Esophagus (tissue), 2 donors: Measurements from ENCODE around the gene KBTBD3. TPM values are rescaled to one million over a fixed set of nuclear protein-coding genes. Genes with fewer than 3 reads are reported as not detected.

ENCODE experiments used
- H3K27ac ChIP-seq, 2 donors: one replicate each; pipeline ENCODE4 v1.5.1; 2013; ENCODE audit warnings: low read depth in 2 of 2, mild to moderate bottlenecking in 2 of 2, inconsistent platforms in 1 of 2, low read length in 1 of 2, moderate library complexity in 1 of 2
- H3K27me3 ChIP-seq, 2 donors: one replicate each; pipeline ENCODE4 v1.6.1; 2013; ENCODE audit warnings: low read length in 2 of 2, control low read depth in 1 of 2, mild to moderate bottlenecking in 1 of 2; ENCODE audit not compliant: insufficient read depth in 2 of 2, control insufficient read depth in 1 of 2
- H3K36me3 ChIP-seq, 2 donors: one replicate each; pipeline ENCODE4 v1.6.1; 2013; ENCODE audit warnings: low read length in 1 of 2; ENCODE audit not compliant: control insufficient read depth in 2 of 2, insufficient read depth in 2 of 2
- H3K4me1 ChIP-seq, 2 donors: one replicate each; pipeline ENCODE4 v1.6.1; 2013; ENCODE audit warnings: low read length in 1 of 2; ENCODE audit not compliant: control insufficient read depth in 2 of 2, insufficient read depth in 2 of 2
- H3K4me3 ChIP-seq, 2 donors: one replicate each; pipeline ENCODE4 v1.5.1; 2013; ENCODE audit warnings: low read length in 2 of 2, mild to moderate bottlenecking in 2 of 2, low read depth in 1 of 2, moderate library complexity in 1 of 2
- H3K9me3 ChIP-seq, 2 donors: one replicate each; pipeline ENCODE4 v1.6.1; 2013; ENCODE audit warnings: mild to moderate bottlenecking in 2 of 2, low read depth in 1 of 2, low read length in 1 of 2, moderate library complexity in 1 of 2; ENCODE audit not compliant: control insufficient read depth in 2 of 2, insufficient read depth in 1 of 2
- WGBS, 2 donors: extraction: QIAGEN DNeasy Blood & Tissue Kit; methylation state at CpG; one replicate each; pipeline ENCODE4 v1.1.7; 2013; 5-methylcytosine and 5-hydroxymethylcytosine counted together
- polyA plus RNA-seq, 2 donors: library from polyadenylated mRNA; stranded (reverse); fragments of 200-250 nt; gene quantifications; one replicate each; pipeline ENCODE4 v1.2.3, GENCODE V29; 2013
- donor health status: healthy with polysubstance abuse.
- donor health status: Bipolar disorder and iron deficiency.

KBTBD3 gene
- polyA plus RNA-seq, result 1 to 10 TPM; 1.5 to 2.6 TPM

GRCh38 chr11:106076919-106077608 is at the start of gene KBTBD3:
TSS of gene KBTBD3 (minus strand) at chr11:106077347. CDS start at chr11:106059097, 18,250 bp downstream.
- Histone ChIP-seq H3K4me1 (peaks cover 0 to 2% of the 10 kb centered on the region in 2 donors), H3K27me3 (no peaks in the 10 kb centered on the region), H3K9me3 (peaks cover 0 to 2% of the 10 kb centered on the region in 2 donors), H3K36me3 (no peaks in the 10 kb centered on the region), H3K4me3 (peak within 1 kb of the TSS; percentile 66 to 100), H3K27ac (peak within 1 kb of the TSS; percentile 97 to 98)
- 0% methylated on average over 37 of the region's 37 CpGs for WGBS, 2 donors

- no peak overlapping the region for H3K27ac ChIP-seq
Observed at GRCh38 chr11:106121570-106122320, 44.6 kb upstream of the KBTBD3 start.

GRCh38 chr11:106105986-106106385 is 28.8 kb upstream of the KBTBD3 start:
- no peaks in the 10 kb centered on the region for H3K27me3 ChIP-seq
- H3K4me1 ChIP-seq, result no peaks in the 10 kb centered on the region
- WGBS, 2 donors, result 88 to 90% methylated on average over 6 of the region's 6 CpGs
- no peak overlapping the region for H3K27ac ChIP-seq
- no peaks in the 10 kb centered on the region for H3K9me3 ChIP-seq
- no peak overlapping the region for H3K4me3 ChIP-seq
- no peaks in the 10 kb centered on the region for H3K36me3 ChIP-seq

More at GRCh38 chr11:106121570-106122320, 44.6 kb upstream of the KBTBD3 start:
- no peak overlapping the region for H3K4me3 ChIP-seq
- 58 to 66% methylated on average over 6 of the region's 6 CpGs for WGBS, 2 donors
- no peaks in the 10 kb centered on the region for H3K9me3 ChIP-seq
- H3K4me1 ChIP-seq, result no peaks in the 10 kb centered on the region
- no peaks in the 10 kb centered on the region for H3K36me3 ChIP-seq
- H3K27me3 ChIP-seq, result no peaks in the 10 kb centered on the region

GRCh38 chr11:106101819-106102218 is 24.7 kb upstream of the KBTBD3 start:
- Histone ChIP-seq H3K36me3 (peaks cover 0 to 4% of the 10 kb centered on the region in 2 donors), H3K9me3 (no peaks in the 10 kb centered on the region), H3K4me3 (no peak overlapping the region), H3K27ac (no peak overlapping the region), H3K4me1 (no peaks in the 10 kb centered on the region), H3K27me3 (no peaks in the 10 kb centered on the region)
- 91 to 97% methylated on average over 1 of the region's 1 CpG for WGBS, 2 donors

GRCh38 chr11:106101370-106101769 is 24.2 kb upstream of the KBTBD3 start:
- Histone ChIP-seq H3K27me3 (no peaks in the 10 kb centered on the region), H3K9me3 (no peaks in the 10 kb centered on the region), H3K27ac (no peak overlapping the region), H3K4me1 (no peaks in the 10 kb centered on the region), H3K36me3 (peaks cover 0 to 4% of the 10 kb centered on the region in 2 donors), H3K4me3 (no peak overlapping the region)
- WGBS, 2 donors, result 73 to 76% methylated on average over 3 of the region's 3 CpGs

- Histone ChIP-seq H3K9me3 (no peaks in the 10 kb centered on the region), H3K4me1 (no peaks in the 10 kb centered on the region), H3K4me3 (no peak overlapping the region), H3K36me3 (peaks cover 2 to 4% of the 10 kb centered on the region in 2 donors), H3K27ac (no peak overlapping the region), H3K27me3 (no peaks in the 10 kb centered on the region)
- WGBS, 2 donors, result 80 to 91% methylated on average over 1 of the region's 1 CpG
Observed at GRCh38 chr11:106098893-106099553, 21.9 kb upstream of the KBTBD3 start.

- 93 to 94% methylated on average over 1 of the region's 1 CpG for WGBS, 2 donors
- no peak overlapping the region for H3K27ac ChIP-seq
- no peak overlapping the region for H3K4me3 ChIP-seq
- no peaks in the 10 kb centered on the region for H3K4me1 ChIP-seq
- no peaks in the 10 kb centered on the region for H3K9me3 ChIP-seq
- no peaks in the 10 kb centered on the region for H3K27me3 ChIP-seq
- peaks cover 2% of the 10 kb centered on the region in 2 donors for H3K36me3 ChIP-seq
Observed at GRCh38 chr11:106092446-106092845, 15.3 kb upstream of the KBTBD3 start.

DNA sequence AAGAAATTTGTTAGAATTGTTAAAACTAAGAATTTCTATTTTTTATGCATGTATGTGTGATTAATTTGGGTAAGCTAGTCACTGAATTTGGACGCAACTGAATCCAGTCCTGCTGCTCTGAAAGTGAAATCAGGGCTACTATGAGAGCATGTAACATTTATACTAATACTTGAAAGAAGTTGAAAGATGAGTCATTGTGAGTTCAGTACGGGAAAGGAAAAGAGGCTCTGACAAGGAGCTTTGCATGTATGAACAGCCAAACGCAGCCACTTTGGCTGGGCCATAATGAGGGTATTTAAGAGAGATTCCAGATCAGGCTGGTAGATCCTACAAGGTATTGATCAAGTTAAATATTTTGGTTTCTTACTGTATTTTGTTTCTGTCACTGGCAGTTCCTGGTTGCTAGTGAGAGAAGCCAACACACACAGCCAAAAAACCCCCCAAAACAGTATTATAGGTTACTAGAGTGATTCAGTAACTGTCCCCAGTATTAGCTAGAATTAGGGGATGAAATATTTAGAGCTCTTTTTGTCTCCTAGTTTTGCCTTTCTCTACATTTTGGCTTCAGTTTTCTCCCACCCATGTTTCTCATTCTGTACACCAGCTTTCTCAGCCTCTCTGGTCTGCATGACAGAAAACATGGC is 14.5 kb upstream of the KBTBD3 start:
- 31 to 47% methylated on average over 3 of the region's 3 CpGs for WGBS, 2 donors
- H3K9me3 ChIP-seq, result no peaks in the 10 kb centered on the region
- no peak overlapping the region for H3K4me3 ChIP-seq
- H3K27me3 ChIP-seq, result no peaks in the 10 kb centered on the region
- H3K4me1 ChIP-seq, result no peaks in the 10 kb centered on the region
- peaks cover 2 to 3% of the 10 kb centered on the region in 2 donors for H3K36me3 ChIP-seq
- no peak overlapping the region for H3K27ac ChIP-seq

DNA sequence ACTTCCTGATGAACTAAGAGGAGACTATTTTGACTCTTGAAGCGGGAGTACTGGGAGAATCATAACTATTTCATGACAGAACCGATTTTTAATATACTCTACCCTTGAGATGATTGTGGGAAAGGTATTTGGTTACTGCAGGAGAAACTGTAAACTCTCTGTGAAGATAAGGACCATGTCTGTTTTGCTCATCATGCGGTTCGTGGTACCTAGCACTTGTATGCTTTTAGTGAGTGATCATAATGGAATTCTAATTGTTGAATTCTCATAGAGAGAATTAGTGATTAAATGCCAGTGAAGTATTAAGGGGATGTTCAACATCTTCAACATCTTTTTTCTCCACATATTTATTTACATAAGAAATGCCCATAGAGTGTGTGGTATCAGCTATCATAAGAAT is 11.7 kb upstream of the KBTBD3 start:
- Histone ChIP-seq H3K4me1 (no peaks in the 10 kb centered on the region), H3K4me3 (no peak overlapping the region)
- WGBS, 2 donors, result 84% methylated on average over 4 of the region's 4 CpGs

More for the DNA sequence above, 11.7 kb upstream of the KBTBD3 start:
- peaks cover 0 to 3% of the 10 kb centered on the region in 2 donors for H3K36me3 ChIP-seq
- H3K27ac ChIP-seq, result no peak overlapping the region
- no peaks in the 10 kb centered on the region for H3K9me3 ChIP-seq
- no peaks in the 10 kb centered on the region for H3K27me3 ChIP-seq
